ENCODE data around the gene PDK2. TPM values are rescaled to one million over a fixed set of nuclear protein-coding genes. Genes with fewer than 3 reads are reported as not detected.

PDK2 gene
- total RNA-seq: 9.1 and 12.8 TPM in 2 replicates

DNA sequence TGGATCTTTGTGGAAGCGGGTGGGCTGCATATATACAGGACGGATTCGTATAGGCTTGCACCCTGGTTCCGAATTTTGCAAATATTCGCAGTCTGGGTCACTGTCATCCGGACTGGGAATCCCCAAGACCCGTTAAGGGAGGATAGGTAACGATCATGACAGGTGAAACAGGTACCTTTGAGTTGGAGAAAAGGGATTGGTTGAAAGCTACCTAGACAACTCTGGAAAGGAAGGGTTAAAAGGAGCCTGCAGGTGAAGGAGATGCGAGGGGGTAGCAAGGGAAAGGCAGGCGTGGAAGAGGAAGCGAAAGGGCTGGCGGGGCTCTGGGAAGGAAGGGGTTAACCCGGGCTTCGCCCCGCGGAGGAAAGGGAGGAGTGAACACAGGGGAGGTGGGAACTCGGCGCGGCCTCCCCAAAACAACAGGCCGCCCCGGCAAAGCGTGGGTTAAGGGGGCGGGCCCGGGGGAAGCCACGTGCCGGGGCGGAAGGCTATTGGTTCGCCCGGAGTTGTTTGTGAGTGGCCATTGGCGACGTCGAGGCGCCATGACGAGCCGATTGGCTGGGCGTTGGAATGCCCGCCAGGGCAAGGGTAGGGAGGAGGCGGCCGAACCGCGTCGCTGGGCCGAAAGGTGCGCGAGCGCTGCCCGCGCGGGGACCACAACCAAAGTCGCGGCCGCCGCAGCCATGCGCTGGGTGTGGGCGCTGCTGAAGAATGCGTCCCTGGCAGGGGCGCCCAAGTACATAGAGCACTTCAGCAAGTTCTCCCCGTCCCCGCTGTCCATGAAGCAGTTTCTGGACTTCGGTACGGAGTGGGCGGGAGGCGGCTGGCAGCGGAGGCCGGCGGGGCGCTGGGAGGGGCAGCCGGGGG is at the start of gene PDK2:
TSS of gene PDK2 (plus strand) at position 599 of the 867 bp plus-strand sequence. CDS start at position 684, 85 bp downstream.

GRCh38 chr17:50055426-50056216 is 39.5 kb upstream of the PDK2 start, which contains the start of gene ITGA3:
Gene ITGA3, plus strand, starts transcription at chr17:50056110. Its CDS starts 330 bp downstream, at chr17:50056440.

DNA sequence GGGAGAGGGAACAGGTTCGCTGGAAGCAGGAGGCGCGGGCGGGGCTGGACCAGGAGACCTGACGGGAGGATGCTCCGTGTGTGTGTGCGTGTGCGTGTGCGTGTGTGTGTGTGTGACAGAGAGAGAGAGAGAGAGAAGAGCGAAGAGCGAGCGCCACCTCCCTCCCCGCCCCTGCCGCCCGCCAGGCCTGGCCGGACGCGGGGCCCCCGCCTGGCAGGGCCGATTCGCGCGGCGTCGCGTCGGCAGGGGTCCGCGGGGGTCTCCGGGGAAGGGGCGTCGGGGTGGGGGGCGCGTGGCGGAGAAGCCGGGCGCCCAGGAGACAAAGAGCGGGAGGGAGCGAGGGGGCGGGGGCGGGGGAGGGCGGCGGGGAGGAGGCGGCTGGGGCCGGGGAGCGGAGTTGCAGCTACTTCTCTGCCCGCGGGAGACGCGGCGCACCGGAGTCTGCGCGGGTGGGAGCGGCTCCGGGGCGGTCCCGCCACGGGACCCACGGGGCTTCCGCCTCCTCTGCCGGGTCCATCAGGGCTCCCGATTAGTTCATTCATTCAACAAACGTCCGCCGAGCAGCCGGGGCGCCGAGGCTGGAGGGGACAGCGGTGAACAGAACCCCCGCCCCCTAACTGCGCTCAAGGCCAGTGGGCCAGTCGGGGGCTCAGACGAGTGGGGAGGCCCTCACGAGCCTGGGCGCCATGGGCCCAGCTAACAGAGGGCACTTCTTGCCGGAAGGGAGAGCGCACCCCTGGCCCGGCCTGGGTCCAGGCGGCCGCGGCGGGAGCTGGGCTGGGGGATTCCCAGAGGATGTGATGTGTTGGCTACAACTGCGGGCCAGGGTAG is 34.8 kb downstream of the PDK2 start, which contains the start of gene SAMD14:
TSS of gene SAMD14 (minus strand) at position 433 of the 831 bp plus-strand sequence. CDS start 5,201 bp downstream, outside the sequence.

GRCh38 chr17:50150354-50151040 is 55.3 kb downstream of the PDK2 start, which contains the start of gene PPP1R9B:
Gene PPP1R9B, minus strand, starts transcription at chr17:50150677. Its CDS starts 164 bp downstream, at chr17:50150513.

Other genes with a start within 250 kb of the PDK2 start
- gene TAC4, start 247.3 kb upstream of the PDK2 start, total RNA-seq: not detected in 2 replicates
- not detected in 2 replicates for gene DLX4, start 126.2 kb upstream of the PDK2 start, total RNA-seq
- gene DLX3, start 100.1 kb upstream of the PDK2 start, total RNA-seq: not detected in 2 replicates
- gene ITGA3, start 39.2 kb upstream of the PDK2 start, total RNA-seq: 144 and 164 TPM in 2 replicates
- gene SAMD14, start 34.8 kb downstream of the PDK2 start, total RNA-seq: 3.5 and 5.7 TPM in 2 replicates
- 26.6 and 29.7 TPM in 2 replicates for gene PPP1R9B, start 55.3 kb downstream of the PDK2 start, total RNA-seq
- not detected in 2 replicates for gene SGCA, start 70.7 kb downstream of the PDK2 start, total RNA-seq
- 6.3 and 7.1 TPM in 2 replicates for gene COL1A1, start 106.3 kb downstream of the PDK2 start, total RNA-seq
- gene TMEM92, start 179.1 kb downstream of the PDK2 start, total RNA-seq: 0.05 and 0.07 TPM in 2 replicates